OCI-LY7 (cell line): Measurements from ENCODE around the gene SMIM33. TPM values are rescaled to one million over a fixed set of nuclear protein-coding genes. Genes with fewer than 3 reads are reported as not detected.
"Not testable (repeated sequence)": the region's sequence is repeated elsewhere in the genome, so short reads cannot be mapped to it uniquely, and the experiment has no call there.

Experiments
- BruUV-seq: library from RNA; stranded (reverse); fragments of 400-500 nt; replicated peaks from 2 replicates; lab custom pipeline; 2021; lab: Mats Ljungman, UMichigan
- CTCF ChIA-PET: fragments of 300-600 bp; sonication (Branson Sonifier 250); formaldehyde crosslinking; loops from one replicate; lab custom pipeline; 2022; ENCODE audit warnings: antibody characterized with exemption; ENCODE audit not compliant: unreplicated experiment; lab: Charles Lee
- POLR2A ChIA-PET: fragments of 300-600 bp; sonication (Branson Sonifier 250); formaldehyde crosslinking; loops from one replicate; lab custom pipeline; 2022; ENCODE audit warnings: antibody characterized with exemption; lab: Charles Lee
- DNase-seq: peaks from one replicate; pipeline ENCODE4 v3.0.0-alpha.2; 2015; ENCODE audit warnings: low spot score
- H2AFZ ChIP-seq: fragments of 200-600 bp; sonication (generic), shearing (Covaris generic); 2 replicates; pipeline ENCODE4 v1.6.1; 2014; ENCODE audit warnings: mild to moderate bottlenecking, antibody characterized with exemption, low read length, moderate library complexity
- H3K27ac ChIP-seq: fragments of 200-600 bp; sonication (generic); 2 replicates; pipeline ENCODE4 v1.5.1; 2014; ENCODE audit warnings: mixed run types, low read depth, mild to moderate bottlenecking, moderate library complexity, low read length, inconsistent platforms; ENCODE audit not compliant: poor library complexity, severe bottlenecking
- H3K36me3 ChIP-seq: fragments of 200-600 bp; sonication (generic); 2 replicates; pipeline ENCODE4 v1.6.1; 2014; ENCODE audit warnings: mild to moderate bottlenecking, antibody characterized with exemption, low read length, moderate library complexity, mixed read lengths; ENCODE audit not compliant: insufficient read depth
- H3K4me1 ChIP-seq: fragments of 200-600 bp; sonication (generic); 2 replicates; pipeline ENCODE4 v1.5.1; 2014; ENCODE audit warnings: mild to moderate bottlenecking, low read length; ENCODE audit not compliant: insufficient read depth, poor library complexity, severe bottlenecking
- H3K4me2 ChIP-seq: fragments of 200-600 bp; sonication (generic); 2 replicates; pipeline ENCODE4 v1.6.1; 2014; ENCODE audit warnings: mild to moderate bottlenecking, low read length
- H3K4me3 ChIP-seq: fragments of 200-600 bp; sonication (generic); 2 replicates; pipeline ENCODE4 v1.5.1; 2014; ENCODE audit warnings: mild to moderate bottlenecking, low read depth, low read length; ENCODE audit not compliant: poor library complexity, severe bottlenecking
- H3K79me2 ChIP-seq: fragments of 200-600 bp; sonication (generic); 2 replicates; pipeline ENCODE4 v1.6.1; 2016; ENCODE audit warnings: low read depth, mild to moderate bottlenecking, low read length, moderate library complexity, mixed read lengths; ENCODE audit not compliant: insufficient read depth
- H3K9me2 ChIP-seq: fragments of 200-600 bp; sonication (generic); 2 replicates; pipeline ENCODE4 v1.6.1; 2016; ENCODE audit warnings: mild to moderate bottlenecking, low read length, mixed read lengths; ENCODE audit not compliant: insufficient read depth
- H3K9me3 ChIP-seq: fragments of 200-600 bp; sonication (generic); 2 replicates; pipeline ENCODE4 v1.6.1; 2014; ENCODE audit warnings: mild to moderate bottlenecking, mixed run types, low read length, mixed read lengths
- H4K20me1 ChIP-seq: fragments of 200-600 bp; sonication (generic); 2 replicates; pipeline ENCODE4 v1.6.1; 2014; ENCODE audit warnings: mild to moderate bottlenecking, antibody characterized with exemption, low read length, moderate library complexity, mixed read lengths; ENCODE audit not compliant: insufficient read depth
- EZH2phosphoT487 ChIP-seq: fragments of 200-600 bp; sonication (generic); IDR thresholded peaks from 2 replicates; pipeline ENCODE4 v1.6.1; 2018; ENCODE audit warnings: low read depth, borderline replicate concordance, mild to moderate bottlenecking, mixed run types, antibody characterized with exemption, low read length, moderate library complexity, mixed read lengths
- intact Hi-C: fragments of 100-400 bp; cut with micrococcal nuclease; formaldehyde crosslinking; loops from one replicate; pipeline ENCODE4 v1.10.0; 2022; ENCODE audit not compliant: unreplicated experiment
- total RNA-seq, 2 experiments: library from RNA; depleted of rRNA in 1 of 2; stranded (reverse); fragments of >200 nt in 1 of 2; shearing (Covaris generic) in 1 of 2; gene quantifications; 2 replicates each; pipeline ENCODE4 v1.2.3, GENCODE V29; 2014 to 2022
- TF ChIP-seq, protein P1 (sequence below): fragments of 200-600 bp; sonication (generic); conservative IDR thresholded peaks from 2 replicates; pipeline ENCODE4 v1.5.1; 2014; ENCODE audit warnings: mild to moderate bottlenecking, antibody characterized with exemption, low read length, moderate library complexity, mixed read lengths

Gene SMIM33
- total RNA-seq, 2 experiments from 2014 or later: not detected

DNA sequence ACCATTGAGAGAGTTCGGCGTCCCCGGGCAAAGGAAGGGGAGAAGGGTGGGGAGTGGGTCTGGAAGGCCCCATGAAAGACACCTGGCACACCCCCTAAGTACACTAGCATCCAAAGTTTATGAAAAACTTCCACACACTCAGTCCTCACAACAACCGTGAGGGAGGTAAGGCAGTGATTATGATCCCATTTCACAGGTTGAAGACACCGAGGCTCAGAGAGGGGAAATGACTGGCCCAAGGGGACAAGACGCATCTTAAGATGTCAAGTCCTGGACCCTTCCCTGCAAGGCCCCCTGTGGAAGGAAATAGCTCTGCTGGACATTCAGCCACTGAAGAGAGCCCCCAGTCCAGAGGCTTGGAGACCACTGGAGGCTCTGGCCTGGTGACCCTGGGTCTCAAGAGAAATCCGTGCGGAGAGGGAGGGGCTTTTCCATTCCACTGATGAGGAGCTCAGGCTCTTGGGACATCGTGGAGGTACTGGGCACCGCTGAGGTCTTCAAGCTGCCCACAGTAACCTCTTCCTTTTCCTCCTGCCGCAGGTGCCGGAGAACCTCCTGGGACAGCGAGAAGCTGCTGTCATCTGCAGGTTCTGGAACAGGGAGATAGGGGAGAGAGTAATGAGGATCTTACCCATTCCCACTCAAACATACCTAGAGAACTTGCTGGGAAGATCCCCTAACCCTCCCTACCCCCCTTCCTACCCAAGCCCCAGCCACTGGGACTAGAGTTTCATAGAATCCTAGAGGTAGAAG lies 5.2 kb downstream of the SMIM33 start:
- Histone ChIP-seq H3K79me2 (no peaks in the 10 kb centered on the region), H3K9me2 (no peaks in the 10 kb centered on the region), H3K27ac (no peak overlapping the region), H3K36me3 (no peaks in the 10 kb centered on the region), H3K4me3 (no peak overlapping the region), H3K9me3 (no peaks in the 10 kb centered on the region), H3K4me1 (peaks cover under 1% of the 10 kb centered on the region), H3K4me2 (no peak overlapping the region), H4K20me1 (no peaks in the 10 kb centered on the region), H2AFZ (no peak overlapping the region)
- POLR2A ChIA-PET: interaction anchor here (0.6 kb wide), 1 partner anchor 12 kb away, joined by 3 read pairs; no protein-coding TSS in a partner anchor
- intact Hi-C loops: no loop called here
- CTCF ChIA-PET: no interaction called here
- TF ChIP-seq, protein P1, sequence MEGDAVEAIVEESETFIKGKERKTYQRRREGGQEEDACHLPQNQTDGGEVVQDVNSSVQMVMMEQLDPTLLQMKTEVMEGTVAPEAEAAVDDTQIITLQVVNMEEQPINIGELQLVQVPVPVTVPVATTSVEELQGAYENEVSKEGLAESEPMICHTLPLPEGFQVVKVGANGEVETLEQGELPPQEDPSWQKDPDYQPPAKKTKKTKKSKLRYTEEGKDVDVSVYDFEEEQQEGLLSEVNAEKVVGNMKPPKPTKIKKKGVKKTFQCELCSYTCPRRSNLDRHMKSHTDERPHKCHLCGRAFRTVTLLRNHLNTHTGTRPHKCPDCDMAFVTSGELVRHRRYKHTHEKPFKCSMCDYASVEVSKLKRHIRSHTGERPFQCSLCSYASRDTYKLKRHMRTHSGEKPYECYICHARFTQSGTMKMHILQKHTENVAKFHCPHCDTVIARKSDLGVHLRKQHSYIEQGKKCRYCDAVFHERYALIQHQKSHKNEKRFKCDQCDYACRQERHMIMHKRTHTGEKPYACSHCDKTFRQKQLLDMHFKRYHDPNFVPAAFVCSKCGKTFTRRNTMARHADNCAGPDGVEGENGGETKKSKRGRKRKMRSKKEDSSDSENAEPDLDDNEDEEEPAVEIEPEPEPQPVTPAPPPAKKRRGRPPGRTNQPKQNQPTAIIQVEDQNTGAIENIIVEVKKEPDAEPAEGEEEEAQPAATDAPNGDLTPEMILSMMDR: no peak
- TF ChIP-seq EZH2phosphoT487: no peak
- DNase-seq: no peak
- no TSS peak for BruUV-seq

DNA sequence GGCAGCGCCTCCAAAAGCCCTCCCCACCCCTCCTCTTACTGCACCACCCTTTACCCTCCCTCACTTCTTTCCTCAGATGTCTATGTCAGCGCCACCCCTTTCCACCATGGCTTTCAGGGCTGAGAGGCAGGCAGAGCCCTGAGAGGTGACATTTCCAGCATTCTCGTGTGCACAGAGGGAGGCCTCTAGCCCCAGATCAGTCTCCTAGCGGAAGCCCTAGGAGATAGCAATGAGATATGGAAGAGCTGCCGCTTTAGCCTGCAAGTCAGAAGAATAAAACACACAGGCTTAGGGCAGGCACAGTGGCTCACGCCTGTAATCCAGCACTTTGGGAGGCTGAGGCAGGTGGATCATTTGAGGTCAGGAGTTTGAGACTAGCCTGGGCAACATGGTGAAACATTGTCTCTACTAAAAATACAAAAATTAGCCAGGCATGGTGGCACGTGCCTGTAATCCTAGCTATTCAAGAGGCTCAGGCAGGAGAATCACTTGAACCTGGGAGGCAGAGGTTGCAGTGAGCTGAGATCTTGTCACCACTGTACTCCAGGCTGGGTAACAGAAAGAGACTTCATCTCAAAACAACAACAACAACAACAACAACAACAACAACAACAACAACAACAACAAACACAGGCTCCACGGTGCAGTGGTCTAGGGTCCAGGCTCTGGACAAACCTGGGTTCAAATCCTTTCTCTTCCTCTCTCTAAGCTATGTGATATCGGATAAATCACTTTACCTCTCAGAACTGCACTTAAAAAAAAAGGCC lies 8.0 kb downstream of the SMIM33 start:
- intact Hi-C loops, H3K4me2 ChIP-seq, H3K4me3 ChIP-seq, DNase-seq, H3K4me1 ChIP-seq, H3K79me2 ChIP-seq, H3K27ac ChIP-seq, CTCF ChIA-PET, H3K36me3 ChIP-seq, H2AFZ ChIP-seq, H4K20me1 ChIP-seq, BruUV-seq, H3K9me2 ChIP-seq, H3K9me3 ChIP-seq: not testable (repeated sequence)
- POLR2A ChIA-PET: interaction anchor here (0.7 to 0.9 kb wide), 3 partner anchors 84 to 835 kb away, joined by 3 to 4 read pairs (median 3); no protein-coding TSS in a partner anchor

DNA sequence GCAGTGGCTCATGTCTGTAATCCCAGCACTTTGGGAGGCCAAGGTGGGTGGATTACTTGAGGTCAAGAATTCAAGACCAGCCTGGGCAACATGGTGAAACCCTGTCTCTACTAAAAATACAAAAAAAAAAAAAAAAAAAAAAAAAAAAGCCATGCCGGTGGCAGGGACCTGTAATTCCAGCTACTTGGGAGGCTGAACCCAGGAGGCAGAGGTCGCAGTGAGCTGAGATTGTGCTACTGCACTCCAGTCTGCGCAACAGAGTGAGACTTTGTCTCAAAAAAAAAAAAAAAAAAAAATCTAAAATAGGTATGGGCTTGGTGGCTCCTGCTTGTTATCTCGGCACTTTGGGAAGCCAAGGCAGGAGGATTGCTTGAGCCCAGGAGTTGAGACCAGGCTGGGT lies 8.9 kb downstream of the SMIM33 start:
- H3K4me2 ChIP-seq, H3K9me2 ChIP-seq, H3K27ac ChIP-seq, intact Hi-C loops, H2AFZ ChIP-seq, H3K4me3 ChIP-seq, H4K20me1 ChIP-seq, CTCF ChIA-PET, H3K9me3 ChIP-seq, H3K36me3 ChIP-seq, H3K79me2 ChIP-seq, DNase-seq, H3K4me1 ChIP-seq, BruUV-seq: not testable (repeated sequence)
- POLR2A ChIA-PET: interaction anchor here (0.7 to 0.9 kb wide), 2 partner anchors 84 to 578 kb away, joined by 3 to 4 read pairs; no protein-coding TSS in a partner anchor
